Mesendoderm (in vitro differentiated cells): ENCODE measurements around the gene PPOX.

Experiments
- DNase-seq: peaks from one replicate; pipeline ENCODE4 v3.0.0; 2013
- H2AK5ac ChIP-seq: 2 replicates; pipeline ENCODE4 v1.6.1; 2013; ENCODE audit warnings: low read length, inconsistent platforms
- H2BK120ac ChIP-seq: 2 replicates; pipeline ENCODE4 v1.6.1; 2013; ENCODE audit warnings: low read depth, mild to moderate bottlenecking, low read length, moderate library complexity, mixed read lengths
- H2BK15ac ChIP-seq: replicated peaks from 2 replicates; pipeline ENCODE4 v1.6.1; 2013; ENCODE audit warnings: low read depth, mild to moderate bottlenecking, moderate library complexity
- H2BK5ac ChIP-seq: 2 replicates; pipeline ENCODE4 v1.6.1; 2013; ENCODE audit warnings: low read length, inconsistent platforms
- H3K18ac ChIP-seq: 2 replicates; pipeline ENCODE4 v1.6.1; 2013; ENCODE audit warnings: mild to moderate bottlenecking, low read length, mixed read lengths
- H3K23ac ChIP-seq: one replicate; pipeline ENCODE4 v1.6.1; 2013; ENCODE audit warnings: low read length
- H3K27ac ChIP-seq: 2 replicates; pipeline ENCODE4 v1.5.1; 2013; ENCODE audit warnings: low read depth, mild to moderate bottlenecking, inconsistent platforms, low read length, moderate library complexity
- H3K27me3 ChIP-seq: 2 replicates; pipeline ENCODE4 v1.6.1; 2013; ENCODE audit warnings: low read length, control low read depth, mild to moderate bottlenecking, inconsistent platforms; ENCODE audit not compliant: insufficient read depth, poor library complexity
- H3K36me3 ChIP-seq: 2 replicates; pipeline ENCODE4 v1.6.1; 2013; ENCODE audit warnings: low read length, inconsistent platforms; ENCODE audit not compliant: control insufficient read depth, insufficient read depth
- H3K4ac ChIP-seq: one replicate; pipeline ENCODE4 v1.6.1; 2013; ENCODE audit warnings: low read depth, mild to moderate bottlenecking, low read length, moderate library complexity
- H3K4me1 ChIP-seq: 2 replicates; pipeline ENCODE4 v1.6.1; 2013; ENCODE audit warnings: low read depth, low read length, inconsistent platforms; ENCODE audit not compliant: control insufficient read depth
- H3K4me2 ChIP-seq: 2 replicates; pipeline ENCODE4 v1.6.1; 2013; ENCODE audit warnings: low read length
- H3K4me3 ChIP-seq: 2 replicates; pipeline ENCODE4 v1.5.1; 2013; ENCODE audit warnings: mild to moderate bottlenecking, low read length
- H3K56ac ChIP-seq: one replicate; pipeline ENCODE4 v1.6.1; 2013; ENCODE audit warnings: low read length
- H3K79me1 ChIP-seq: 2 replicates; pipeline ENCODE4 v1.6.1; 2013; ENCODE audit warnings: low read length, inconsistent platforms
- H3K79me2 ChIP-seq: 2 replicates; pipeline ENCODE4 v1.6.1; 2013; ENCODE audit warnings: mild to moderate bottlenecking, low read length; ENCODE audit not compliant: control insufficient read depth, insufficient read depth
- H3K9ac ChIP-seq: 2 replicates; pipeline ENCODE4 v1.6.1; 2013; ENCODE audit warnings: low read length, inconsistent platforms
- H4K5ac ChIP-seq: one replicate; pipeline ENCODE4 v1.6.1; 2013; ENCODE audit warnings: low read length
- H4K8ac ChIP-seq: one replicate; pipeline ENCODE4 v1.6.1; 2013; ENCODE audit warnings: low read depth, mild to moderate bottlenecking, control low read depth, low read length, moderate library complexity
- WGBS: extraction: QIAGEN DNeasy Blood & Tissue Kit; methylation state at CpG from one replicate; pipeline ENCODE4 v1.1.7; 2013; ENCODE audit warnings: low lambda C conversion rate, missing lambda C conversion rate; ENCODE audit not compliant: insufficient coverage; ENCODE audit errors: extremely low coverage; 5-methylcytosine and 5-hydroxymethylcytosine counted together

Gene PPOX

DNA sequence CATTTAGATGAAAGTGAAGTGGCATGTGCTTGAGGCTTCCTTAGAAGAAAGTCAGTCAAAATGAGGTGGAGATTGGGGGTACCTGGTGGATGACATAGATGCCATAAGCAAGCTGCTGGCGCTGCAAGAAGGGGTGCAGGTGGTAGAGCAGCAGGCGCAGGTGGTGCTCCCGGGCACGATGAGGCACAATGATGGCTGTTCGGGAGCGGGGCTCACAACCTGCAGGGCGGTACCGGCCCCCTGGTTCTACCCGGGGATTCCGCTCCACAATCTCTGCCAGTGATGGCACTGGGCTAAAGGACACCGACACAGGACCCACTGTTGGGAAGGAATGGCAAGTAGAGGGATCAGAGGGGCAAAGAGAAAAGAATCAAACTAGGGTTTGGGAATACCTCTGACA, 8.7 kb downstream of the PPOX start:
- no peak overlapping the region for H3K56ac ChIP-seq
- H4K8ac ChIP-seq = no peak overlapping the region
- DNase-seq = no peak
- no peak overlapping the region for H4K5ac ChIP-seq
- peaks cover 10% of the 10 kb centered on the region for H3K36me3 ChIP-seq
- no peak overlapping the region for H2BK5ac ChIP-seq
- no peak overlapping the region for H3K18ac ChIP-seq
- H3K4me1 ChIP-seq = peaks cover 8% of the 10 kb centered on the region
- no peak overlapping the region for H2BK15ac ChIP-seq
- no peak overlapping the region for H3K4me2 ChIP-seq
- no CpG with 5 or more reads among the region's 11 CpGs for WGBS
- H3K4ac ChIP-seq = no peak overlapping the region
- H2AK5ac ChIP-seq = no peak overlapping the region
- H3K27ac ChIP-seq = no peak overlapping the region
- H3K9ac ChIP-seq = no peak overlapping the region
- H3K23ac ChIP-seq = no peak overlapping the region
- no peak overlapping the region for H3K4me3 ChIP-seq
- H3K79me2 ChIP-seq = peaks cover 4% of the 10 kb centered on the region
- H3K79me1 ChIP-seq = peaks cover 6% of the 10 kb centered on the region
- H3K27me3 ChIP-seq = no peaks in the 10 kb centered on the region
- H2BK120ac ChIP-seq = no peak overlapping the region

DNA sequence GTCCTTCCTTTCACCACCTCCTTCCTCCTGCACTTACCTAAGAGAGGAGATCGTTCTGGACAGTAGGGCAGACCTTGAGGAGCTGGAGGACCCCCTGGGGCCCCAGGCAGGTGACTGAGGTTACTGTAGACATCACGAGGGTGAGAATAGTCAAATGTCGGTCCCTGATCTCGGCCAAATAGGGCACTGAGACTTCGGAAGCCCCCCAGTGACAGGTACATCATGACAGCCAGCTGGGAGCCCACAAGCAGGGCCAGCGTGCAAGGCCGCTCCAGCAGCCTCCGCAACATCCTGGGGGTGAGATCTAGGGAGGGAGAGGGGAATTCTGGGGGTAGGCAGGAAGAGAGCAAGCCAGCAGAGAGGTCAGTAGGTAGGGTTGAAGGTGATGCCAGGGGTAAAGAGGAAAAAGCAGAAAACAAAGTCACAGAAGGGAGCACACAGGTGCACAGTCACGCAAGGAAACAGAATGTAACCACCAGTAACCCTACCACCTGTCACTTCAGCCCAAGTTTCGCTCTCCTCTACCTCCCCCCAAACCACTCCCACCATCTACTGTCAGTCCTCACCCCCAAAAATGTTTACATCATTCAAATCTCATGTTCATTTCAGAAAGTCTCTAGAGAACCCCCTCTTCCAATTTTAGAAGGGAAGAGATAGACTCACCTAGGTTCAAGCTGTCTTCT, 9.7 kb downstream of the PPOX start:
- Histone ChIP-seq H3K36me3 (peaks cover 8% of the 10 kb centered on the region), H2BK120ac (no peak overlapping the region), H4K5ac (no peak overlapping the region), H3K27me3 (no peaks in the 10 kb centered on the region), H3K4me3 (no peak overlapping the region), H3K79me1 (peaks cover 6% of the 10 kb centered on the region), H3K4me1 (peaks cover 8% of the 10 kb centered on the region), H3K4ac (no peak overlapping the region), H2BK5ac (no peak overlapping the region), H3K18ac (no peak overlapping the region), H3K4me2 (no peak overlapping the region), H4K8ac (no peak overlapping the region), H3K23ac (no peak overlapping the region), H3K56ac (no peak overlapping the region), H3K79me2 (peaks cover 4% of the 10 kb centered on the region), H3K9ac (no peak overlapping the region), H2BK15ac (no peak overlapping the region), H3K27ac (no peak overlapping the region), H2AK5ac (no peak overlapping the region)
- WGBS = no CpG with 5 or more reads among the region's 10 CpGs
- no peak for DNase-seq

DNA sequence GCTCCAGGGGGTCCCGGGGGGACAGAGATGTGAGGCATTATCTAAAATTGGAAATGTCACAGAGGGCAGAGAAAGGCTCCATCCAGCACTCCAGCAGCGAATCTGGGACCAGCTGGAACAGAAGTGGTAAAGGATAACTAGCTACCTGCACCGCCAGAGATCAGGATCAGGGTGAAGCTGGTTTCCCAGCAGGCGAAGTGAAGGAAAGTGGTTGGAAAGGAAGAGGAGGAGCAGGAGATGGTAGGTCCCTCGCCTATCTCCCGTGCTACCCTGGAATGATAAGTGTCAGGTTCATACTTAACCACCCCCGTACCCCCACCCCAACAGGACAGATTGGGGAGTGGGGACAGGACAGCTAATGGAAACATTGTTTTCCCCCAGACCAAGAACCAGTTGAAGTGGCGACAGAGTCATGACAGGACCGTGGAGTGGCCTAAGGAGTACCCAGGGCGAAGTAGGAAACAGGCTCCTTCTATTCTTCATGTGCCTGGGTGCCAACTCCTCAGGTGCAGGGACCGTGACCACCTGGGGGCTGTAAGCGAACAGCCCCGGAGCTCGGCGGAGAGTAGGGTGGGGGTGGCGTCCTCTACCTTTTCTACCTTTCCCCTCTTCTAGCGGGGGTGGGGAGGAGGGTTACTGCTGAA, 10.4 kb downstream of the PPOX start:
- Histone ChIP-seq H4K5ac (no peak overlapping the region), H2AK5ac (no peak overlapping the region), H3K79me2 (peaks cover 4% of the 10 kb centered on the region), H3K18ac (no peak overlapping the region), H3K9ac (peak overlapping the region; percentile 98), H3K36me3 (peaks cover 8% of the 10 kb centered on the region), H3K27ac (no peak overlapping the region), H3K4me1 (peaks cover 8% of the 10 kb centered on the region), H3K56ac (peak overlapping the region; percentile 100), H3K4ac (no peak overlapping the region), H3K79me1 (peaks cover 6% of the 10 kb centered on the region), H2BK5ac (no peak overlapping the region), H2BK15ac (no peak overlapping the region), H4K8ac (no peak overlapping the region), H3K23ac (peak overlapping the region; percentile 37), H3K27me3 (no peaks in the 10 kb centered on the region), H2BK120ac (no peak overlapping the region), H3K4me2 (peak overlapping the region; percentile 57), H3K4me3 (peak overlapping the region; percentile 96)
- no CpG with 5 or more reads among the region's 17 CpGs for WGBS
- no peak for DNase-seq

DNA sequence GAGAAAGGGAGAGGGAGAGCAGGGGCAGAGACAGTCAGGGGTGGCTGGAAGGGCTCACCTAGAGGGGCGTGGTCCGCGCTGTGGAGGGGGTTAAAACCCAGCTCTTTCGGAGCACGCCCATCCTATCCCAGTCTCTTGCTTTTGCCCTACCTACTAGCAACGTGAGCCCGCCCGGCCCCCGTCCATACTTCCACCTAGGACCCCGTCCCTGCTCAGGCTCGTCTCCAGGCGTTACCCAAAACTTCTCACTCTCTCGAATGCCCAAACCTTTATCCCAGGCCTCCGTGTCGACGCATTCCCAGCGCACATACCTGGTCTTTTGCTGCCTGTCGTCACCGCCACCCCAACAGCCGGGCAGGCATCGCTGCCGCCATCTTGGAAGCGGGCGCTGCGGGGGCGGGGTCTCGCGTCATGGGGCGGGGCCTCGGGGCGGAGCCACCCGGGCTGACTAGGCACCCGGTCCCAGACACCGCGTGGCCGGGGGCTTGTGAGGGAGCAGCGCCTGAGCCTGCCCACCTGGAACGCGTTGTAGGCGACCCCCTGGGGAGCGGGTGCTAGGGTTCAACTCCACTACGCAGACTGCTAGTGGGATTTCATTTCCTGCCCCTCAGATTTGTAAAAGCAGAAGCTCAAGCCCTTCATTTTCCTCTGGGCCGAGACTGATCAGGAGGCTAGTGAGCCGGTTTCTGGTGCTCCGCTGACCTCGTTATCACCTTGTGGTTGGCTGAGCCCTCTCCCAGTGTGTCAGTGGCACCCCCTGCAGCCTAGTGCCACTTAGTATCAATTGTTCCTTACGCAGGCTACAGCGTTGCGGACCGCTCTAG, 11.1 kb downstream of the PPOX start, which contains the start of gene B4GALT3:
TSS of gene B4GALT3 (minus strand) at position 396 of the 824 bp plus-strand sequence. CDS start 1,447 bp downstream, outside the sequence.
- Histone ChIP-seq H3K18ac (no peak within 1 kb of the TSS), H3K27ac (no peak within 1 kb of the TSS), H3K4ac (peak within 1 kb of the TSS; percentile 81), H3K4me1 (peaks cover 8% of the 10 kb centered on the region), H2AK5ac (no peak within 1 kb of the TSS), H4K5ac (peak within 1 kb of the TSS; percentile 68), H3K23ac (peak within 1 kb of the TSS; percentile 37), H3K9ac (peak within 1 kb of the TSS; percentile 98), H3K56ac (peak within 1 kb of the TSS; percentile 100), H3K4me3 (peak within 1 kb of the TSS; percentile 96), H3K79me2 (peaks cover 4% of the 10 kb centered on the region), H3K4me2 (peak within 1 kb of the TSS; percentile 87), H3K36me3 (peaks cover 4% of the 10 kb centered on the region), H4K8ac (no peak within 1 kb of the TSS), H2BK15ac (no peak within 1 kb of the TSS), H3K79me1 (peaks cover 6% of the 10 kb centered on the region), H2BK120ac (no peak within 1 kb of the TSS), H2BK5ac (peak within 1 kb of the TSS; percentile 69), H3K27me3 (no peaks in the 10 kb centered on the region)
- peak; percentile 96 for DNase-seq
- no CpG with 5 or more reads among the region's 50 CpGs for WGBS

DNA sequence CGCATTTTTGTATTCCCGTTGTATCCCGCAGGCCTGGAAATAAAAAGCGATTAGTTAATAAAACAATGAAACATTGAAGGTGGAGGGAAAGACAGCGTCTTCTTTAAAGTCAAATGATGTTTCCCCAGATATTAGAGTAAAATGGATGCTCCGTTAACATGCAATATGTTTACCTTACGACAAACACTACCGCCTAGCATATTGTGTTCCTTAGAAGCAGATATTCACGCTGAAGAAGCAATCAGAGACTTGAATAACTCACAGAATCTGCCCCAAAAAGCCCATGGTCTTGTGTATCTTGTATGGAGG, 11.7 kb downstream of the PPOX start:
- no CpG with 5 or more reads among the region's 9 CpGs for WGBS

More for the DNA sequence above, 11.7 kb downstream of the PPOX start:
- Histone ChIP-seq H3K27me3 (no peaks in the 10 kb centered on the region), H2BK120ac (no peak overlapping the region), H3K4me2 (peak overlapping the region; percentile 23), H2BK5ac (no peak overlapping the region), H3K56ac (peak overlapping the region; percentile 91), H3K18ac (no peak overlapping the region), H2AK5ac (no peak overlapping the region), H3K27ac (no peak overlapping the region), H3K4me3 (no peak overlapping the region), H3K4ac (no peak overlapping the region), H3K79me2 (peaks cover 4% of the 10 kb centered on the region), H3K36me3 (peaks cover 4% of the 10 kb centered on the region), H3K4me1 (peaks cover 8% of the 10 kb centered on the region), H3K23ac (no peak overlapping the region), H2BK15ac (no peak overlapping the region), H4K5ac (peak overlapping the region; percentile 68), H4K8ac (no peak overlapping the region), H3K79me1 (peaks cover 6% of the 10 kb centered on the region), H3K9ac (peak overlapping the region; percentile 98)
- DNase-seq = no peak
